NOMO-1 treated with DMSO at 0.1 percent for 48 hours (cell line): ENCODE measurements around the gene SVOPL.
"Not testable (repeated sequence)": the region's sequence is repeated elsewhere in the genome, so short reads cannot be mapped to it uniquely, and the experiment has no call there.

ENCODE experiments used
- DNase-seq: peaks from one replicate; lab custom pipeline; 2025; ENCODE audit not compliant: unreplicated experiment; lab: John Stamatoyannopoulos, UW

SVOPL gene, protein sequence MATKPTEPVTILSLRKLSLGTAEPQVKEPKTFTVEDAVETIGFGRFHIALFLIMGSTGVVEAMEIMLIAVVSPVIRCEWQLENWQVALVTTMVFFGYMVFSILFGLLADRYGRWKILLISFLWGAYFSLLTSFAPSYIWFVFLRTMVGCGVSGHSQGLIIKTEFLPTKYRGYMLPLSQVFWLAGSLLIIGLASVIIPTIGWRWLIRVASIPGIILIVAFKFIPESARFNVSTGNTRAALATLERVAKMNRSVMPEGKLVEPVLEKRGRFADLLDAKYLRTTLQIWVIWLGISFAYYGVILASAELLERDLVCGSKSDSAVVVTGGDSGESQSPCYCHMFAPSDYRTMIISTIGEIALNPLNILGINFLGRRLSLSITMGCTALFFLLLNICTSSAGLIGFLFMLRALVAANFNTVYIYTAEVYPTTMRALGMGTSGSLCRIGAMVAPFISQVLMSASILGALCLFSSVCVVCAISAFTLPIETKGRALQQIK

GRCh38 chr7:138700857-138701536 lies at the start of gene SVOPL:
Gene SVOPL (minus strand): TSS chr7:138701362. CDS start chr7:138679045, 22,317 bp downstream.
- DNase-seq, result no peak

- no peak for DNase-seq
Measured at GRCh38 chr7:138750473-138750872, 49.3 kb upstream of the SVOPL start.

- DNase-seq, result no peak
Measured at GRCh38 chr7:138749960-138750359, 48.8 kb upstream of the SVOPL start.

GRCh38 chr7:138748666-138749065 lies 47.5 kb upstream of the SVOPL start:
- DNase-seq, result no peak

- no peak for DNase-seq
Measured at GRCh38 chr7:138746073-138746472, 44.9 kb upstream of the SVOPL start.

GRCh38 chr7:138745189-138745588 lies 44.0 kb upstream of the SVOPL start:
- DNase-seq, result no peak

DNA sequence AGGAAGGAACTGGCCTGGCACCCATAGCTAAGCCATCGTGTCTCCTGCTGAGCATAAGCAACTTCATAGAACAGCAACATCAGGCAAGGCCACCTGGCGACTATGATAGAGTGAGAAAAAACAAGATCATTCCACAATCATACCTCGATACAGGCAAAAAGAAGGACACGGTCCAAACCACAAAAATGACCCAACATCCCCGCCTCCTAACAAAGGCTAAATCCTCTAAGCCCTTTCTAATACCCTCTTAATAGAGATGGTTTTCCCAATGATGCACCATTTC lies 40.2 kb upstream of the SVOPL start:
- DNase-seq, result no peak

DNA sequence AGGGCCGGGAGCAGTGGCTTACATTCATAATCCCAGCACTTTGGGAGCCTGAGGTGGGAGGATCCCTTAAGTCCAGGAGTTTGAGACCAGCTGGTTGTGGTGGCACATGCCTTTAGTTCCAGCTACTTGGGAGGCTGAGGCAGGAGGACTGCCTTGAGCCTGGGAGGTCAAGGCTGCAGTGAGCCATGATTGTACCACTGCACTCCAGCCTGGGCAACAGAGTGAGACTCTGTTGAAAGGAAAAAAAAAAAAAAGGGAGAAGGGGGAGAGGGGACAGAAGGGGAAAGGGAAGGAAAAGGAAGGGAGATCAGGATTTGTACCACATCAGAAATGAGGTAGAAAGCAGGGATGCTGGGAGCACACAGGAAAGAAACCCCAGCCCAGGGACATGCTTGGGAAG lies 38.7 kb upstream of the SVOPL start:
- DNase-seq, result no peak

DNA sequence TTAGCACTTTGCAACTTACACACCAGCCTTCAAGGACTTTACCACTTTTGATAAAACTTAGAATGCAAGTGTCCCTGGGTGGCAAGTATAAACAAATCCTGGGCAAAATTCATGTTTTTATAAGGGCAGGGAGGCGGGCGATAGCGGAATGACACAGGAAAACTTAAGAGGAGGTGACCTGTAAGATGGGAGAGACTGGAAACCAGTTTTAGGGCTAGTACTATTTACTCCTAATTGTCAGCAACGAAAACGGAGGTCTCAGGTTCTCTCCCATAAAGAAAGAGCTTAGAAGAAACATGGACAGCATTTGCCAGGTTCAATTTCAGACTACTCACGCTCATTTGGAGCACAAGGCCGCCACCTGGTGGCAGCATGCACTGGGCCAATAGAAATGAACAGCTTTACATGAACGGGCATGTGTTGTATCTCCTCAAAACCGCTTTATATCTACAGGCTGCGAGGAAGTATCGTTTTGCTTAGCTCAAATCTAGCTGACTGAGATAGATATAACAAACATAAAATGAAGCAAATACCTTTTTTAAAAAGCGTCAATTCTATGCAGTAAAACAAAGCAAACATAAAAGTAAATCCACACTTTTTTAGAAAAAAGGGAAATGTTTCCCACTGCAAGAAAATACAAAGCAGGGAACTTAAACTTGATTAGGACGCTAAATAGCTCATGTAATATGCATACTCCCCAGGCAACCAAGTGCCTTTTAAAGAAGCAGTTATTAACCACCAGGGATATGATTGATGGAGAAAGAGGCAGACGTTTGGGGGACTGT lies 37.6 kb upstream of the SVOPL start:
- DNase-seq, result peak; percentile 55

DNA sequence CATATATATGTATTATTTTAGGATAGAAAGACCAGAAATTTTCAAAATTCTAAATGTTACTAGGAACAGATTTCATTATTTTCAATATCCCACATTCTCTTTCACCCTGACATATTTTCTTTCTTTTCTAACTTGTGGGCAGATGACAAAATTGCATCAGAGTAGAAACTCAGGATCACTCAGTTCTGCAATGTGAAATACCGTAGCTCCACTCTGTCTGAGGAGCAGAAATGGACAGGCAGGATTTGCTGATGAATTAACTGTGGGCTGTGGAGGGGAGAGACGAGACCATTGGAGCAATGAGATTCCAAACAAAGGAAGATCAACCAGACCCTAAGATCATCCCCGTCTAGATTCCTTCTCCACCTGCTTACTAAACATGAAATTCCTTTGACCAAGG lies 37.0 kb upstream of the SVOPL start:
- peak; percentile 3 for DNase-seq

DNA sequence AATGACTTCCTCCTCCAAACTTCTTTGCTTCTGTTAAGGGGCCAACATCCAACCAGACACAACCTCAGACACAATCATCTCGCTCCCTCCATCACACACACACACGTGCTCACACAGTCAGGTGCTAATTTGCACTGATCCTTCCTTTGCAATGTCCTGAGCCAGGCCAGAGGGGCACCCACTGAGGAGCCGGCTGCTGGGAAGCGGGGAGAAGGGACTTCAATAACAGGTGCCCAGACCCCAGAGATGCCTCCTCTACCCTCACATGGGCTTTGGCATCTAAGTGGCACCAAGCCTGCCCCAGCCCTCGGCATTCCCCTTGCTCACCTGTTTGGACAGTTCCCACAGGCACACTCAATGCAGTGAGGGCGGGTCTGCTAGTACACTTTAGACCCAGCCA lies 34.2 kb upstream of the SVOPL start:
- no peak for DNase-seq

DNA sequence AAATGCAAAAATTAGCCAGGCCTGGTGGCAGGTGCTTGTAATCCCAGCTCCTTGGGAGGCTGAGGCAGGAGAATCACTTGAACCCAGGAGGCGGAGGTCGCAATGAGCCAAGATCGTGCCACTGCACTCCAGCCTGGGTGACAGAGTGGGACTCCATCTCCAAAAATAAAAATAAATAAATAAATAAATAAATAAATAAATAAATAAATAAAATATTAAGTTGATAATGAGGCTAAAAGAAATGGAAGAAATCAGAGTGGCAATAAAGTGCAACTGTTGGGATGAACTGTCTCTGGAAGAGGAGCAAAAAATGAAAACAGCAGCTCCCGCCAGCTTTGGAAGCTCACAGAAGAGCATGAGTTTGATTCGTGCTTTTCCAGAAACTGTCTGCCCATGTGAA lies 30.6 kb upstream of the SVOPL start:
- DNase-seq, result not testable (repeated sequence)

DNA sequence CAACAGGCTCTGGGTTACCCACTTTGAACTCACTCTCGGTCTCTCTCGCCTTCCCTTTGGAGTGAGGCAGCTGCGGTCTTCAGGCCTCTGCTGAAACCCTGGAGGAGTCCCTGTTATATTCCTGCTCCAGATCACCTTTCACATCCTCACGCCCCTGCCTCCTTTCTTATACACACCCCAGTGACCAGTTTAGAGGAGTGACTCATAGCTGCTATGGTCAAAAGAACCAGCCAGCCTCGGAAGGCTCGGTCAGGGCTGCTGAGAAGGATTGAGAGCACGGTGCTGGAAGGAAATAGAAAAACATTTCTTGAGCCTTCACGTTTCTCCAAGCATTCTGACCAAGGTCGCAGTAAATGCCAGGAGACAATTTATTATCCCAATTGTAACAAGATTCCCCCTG lies 28.3 kb upstream of the SVOPL start:
- no peak for DNase-seq

- DNase-seq, result no peak
Measured at GRCh38 chr7:138727336-138728099, 26.4 kb upstream of the SVOPL start.

GRCh38 chr7:138726288-138726687 lies 25.1 kb upstream of the SVOPL start:
- no peak for DNase-seq

DNA sequence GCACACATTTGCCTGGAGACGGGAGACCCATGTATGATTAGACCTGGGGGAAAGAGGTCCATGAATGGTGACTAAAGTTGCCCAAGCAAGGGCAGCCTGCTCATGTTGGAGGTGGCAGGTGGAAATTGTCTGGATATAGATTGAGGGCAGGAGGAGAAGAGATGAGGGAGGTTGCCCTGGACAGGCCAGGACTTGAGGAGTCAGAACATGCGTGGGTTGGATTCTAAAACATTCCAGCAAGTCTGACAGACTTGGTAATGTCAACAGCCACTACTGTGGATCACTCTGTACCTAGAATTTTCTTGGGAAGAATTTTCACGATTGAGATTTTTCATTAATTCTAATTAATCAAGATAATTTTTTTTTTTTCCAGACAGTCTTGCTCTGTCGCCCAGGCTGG lies 19.1 kb upstream of the SVOPL start:
- DNase-seq, result peak; percentile 0

DNA sequence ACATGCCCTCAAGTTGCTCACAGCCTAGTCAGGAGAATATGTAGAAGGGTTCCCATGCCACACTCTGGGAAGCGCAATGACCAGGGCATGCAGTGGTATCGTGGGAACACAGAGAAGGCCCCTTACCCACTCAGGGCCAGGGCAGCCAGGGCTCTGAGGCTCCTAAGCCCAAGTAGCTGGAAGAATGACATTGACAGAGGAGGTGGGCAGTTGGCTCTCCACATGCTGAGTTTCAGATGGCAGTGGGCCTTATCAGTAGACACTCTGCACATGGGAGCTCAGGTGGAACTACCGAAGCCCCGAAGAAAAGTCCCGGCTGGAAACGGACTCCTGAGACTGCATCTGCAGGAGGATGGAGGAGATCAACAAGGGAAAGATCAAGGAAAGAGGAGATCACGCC lies 15.7 kb upstream of the SVOPL start:
- DNase-seq, result no peak

GRCh38 chr7:138713191-138713590 lies 12.0 kb upstream of the SVOPL start:
- no peak for DNase-seq

GRCh38 chr7:138712652-138713051 lies 11.5 kb upstream of the SVOPL start:
- no peak for DNase-seq

DNA sequence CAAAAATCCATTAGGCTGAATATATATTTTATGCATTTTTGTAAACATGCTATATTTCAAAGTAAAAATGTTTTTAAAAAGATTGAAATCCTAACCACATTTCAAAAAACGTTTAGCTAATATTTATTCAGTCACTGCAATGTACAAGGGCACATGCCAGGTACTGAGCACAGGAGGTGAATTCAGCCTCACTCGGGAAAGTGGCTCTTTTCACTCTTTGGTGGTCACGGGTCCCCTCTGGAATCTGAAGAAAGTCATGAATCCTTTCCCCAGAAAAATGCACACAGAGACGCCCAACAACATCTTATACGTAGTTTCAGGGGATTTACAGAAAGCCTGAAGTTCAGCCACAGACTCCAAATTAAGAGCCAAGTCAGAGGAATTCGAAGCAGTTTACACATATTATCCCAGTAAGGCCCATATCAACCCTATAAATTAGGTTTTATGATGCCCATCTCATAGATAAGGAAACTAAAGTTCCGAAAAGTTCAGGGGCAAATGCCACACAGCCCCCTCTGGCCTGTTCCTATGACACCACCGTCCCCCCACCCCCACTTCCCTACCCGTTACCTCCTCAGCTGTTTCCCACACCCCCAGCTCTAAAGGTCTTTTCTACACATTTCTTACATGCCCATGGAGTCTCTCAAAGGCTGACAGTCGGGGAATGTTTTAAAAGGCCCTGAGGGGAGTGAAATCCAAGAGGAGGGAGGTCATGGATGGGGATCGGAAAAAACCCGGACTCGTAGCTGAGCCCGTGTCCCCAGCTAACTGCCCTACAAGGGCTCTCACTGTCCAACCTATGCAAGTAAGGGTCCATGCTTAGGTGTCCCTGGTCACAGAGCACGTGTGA lies 9.6 kb upstream of the SVOPL start:
- DNase-seq, result no peak
